Small intestine (tissue), 7 donors: ENCODE results near the gene NASP. TPM values are rescaled to one million over a fixed set of nuclear protein-coding genes. Genes with fewer than 3 reads are reported as not detected.

Experiments
- DNase-seq, 2 donors: peaks; one replicate each; pipeline versions ENCODE4 v3.0.0 to v3.0.0-alpha.2; 2013
- FAIRE-seq: peaks from 2 replicates; lab custom pipeline; 2012; peaks lifted over from hg19 to GRCh38; lab: Jason Lieb, UNC
- H3K27ac ChIP-seq, 3 donors: one replicate each; pipeline ENCODE4 v1.5.1; 2013; ENCODE audit warnings: low read length in 2 of 3, mild to moderate bottlenecking in 2 of 3, control low read depth in 1 of 3, inconsistent platforms in 1 of 3, low read depth in 1 of 3, moderate library complexity in 1 of 3
- H3K27me3 ChIP-seq, 3 donors: one replicate each; pipeline ENCODE4 v1.6.1; 2013; ENCODE audit warnings: low read length in 3 of 3, inconsistent platforms in 1 of 3; ENCODE audit not compliant: control insufficient read depth in 3 of 3, insufficient read depth in 3 of 3
- H3K36me3 ChIP-seq, 3 donors: one replicate each; pipeline ENCODE4 v1.6.1; 2013; ENCODE audit warnings: low read length in 3 of 3, inconsistent platforms in 1 of 3, low read depth in 1 of 3, mild to moderate bottlenecking in 1 of 3, moderate library complexity in 1 of 3; ENCODE audit not compliant: control insufficient read depth in 3 of 3, insufficient read depth in 2 of 3
- H3K4me1 ChIP-seq, 3 donors: one replicate each; pipeline ENCODE4 v1.6.1; 2013; ENCODE audit warnings: low read length in 2 of 3, inconsistent platforms in 1 of 3, low read depth in 1 of 3, mild to moderate bottlenecking in 1 of 3, moderate library complexity in 1 of 3; ENCODE audit not compliant: control insufficient read depth in 3 of 3, insufficient read depth in 2 of 3
- H3K4me3 ChIP-seq, 3 donors: one replicate each; pipeline ENCODE4 v1.5.1; 2013; ENCODE audit warnings: low read length in 3 of 3, control low read depth in 1 of 3, inconsistent platforms in 1 of 3, low read depth in 1 of 3, mild to moderate bottlenecking in 1 of 3, moderate library complexity in 1 of 3
- H3K9me3 ChIP-seq, 2 donors: one replicate each; pipeline ENCODE4 v1.6.1; 2013; ENCODE audit warnings: low read depth in 1 of 2, low read length in 1 of 2; ENCODE audit not compliant: control insufficient read depth in 2 of 2, insufficient read depth in 1 of 2
- WGBS, 3 donors: extraction: QIAGEN DNeasy Blood & Tissue Kit; methylation state at CpG; one replicate each; pipeline ENCODE4 v1.1.7; 2013; 5-methylcytosine and 5-hydroxymethylcytosine counted together
- polyA plus RNA-seq, 4 donors: library from polyadenylated mRNA; stranded (reverse) in 3 of 4; unstranded in 1 of 4; fragments of 200-250 nt in 3 of 4; fragments of 120-200 nt in 1 of 4; gene quantifications; one replicate each; pipeline versions ENCODE4 v1.2.1 to v1.2.3, GENCODE V29; 2013
- donor health status: healthy with polysubstance abuse.
- donor health status: control.
- donor health status: control.
- donor health status: Bipolar disorder and iron deficiency.
- donor health status: healthy.

Gene NASP
- polyA plus RNA-seq, 4 donors: 46.3 to 149 (median 96.9) TPM

DNA sequence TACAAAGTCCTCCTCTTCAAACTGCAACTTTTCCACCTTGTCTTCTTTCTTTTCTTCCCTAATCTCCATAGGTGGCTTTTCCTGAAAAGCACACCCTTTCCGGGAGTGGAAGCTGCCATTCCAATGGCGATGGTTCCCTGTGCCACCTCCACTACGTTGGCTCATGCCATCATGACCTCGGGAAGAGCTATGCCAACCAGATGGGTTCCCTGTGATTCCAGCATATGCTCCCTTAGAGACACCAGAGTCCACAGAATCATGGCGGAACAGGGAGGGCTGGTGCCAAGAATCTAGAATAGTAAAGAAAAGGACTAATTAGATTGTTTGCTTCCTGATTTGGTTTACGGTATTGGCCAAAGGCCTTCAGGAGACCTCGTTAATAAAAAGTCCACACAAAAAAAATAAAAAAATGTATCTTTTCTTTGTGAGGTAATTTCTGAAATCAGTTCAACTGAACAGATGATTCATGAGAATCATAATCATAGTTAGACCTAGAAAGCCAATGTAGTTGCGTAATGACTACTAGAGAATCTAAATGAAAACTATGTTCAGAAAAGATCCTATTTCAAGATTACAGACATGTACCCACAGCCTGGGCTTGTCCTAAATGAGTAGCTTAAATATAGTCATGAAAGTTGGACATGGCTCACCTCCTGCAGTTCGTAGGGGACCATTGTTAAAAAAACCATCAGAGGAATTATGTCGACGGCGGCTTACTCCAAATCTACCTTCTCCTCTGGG is 70.9 kb downstream of the NASP start:
- DNase-seq: no peak
- Histone ChIP-seq H3K9me3 (no peaks in the 10 kb centered on the region), H3K4me3 (no peak overlapping the region), H3K36me3 (peaks cover 24 to 55% (median 35%) of the 10 kb centered on the region in 3 donors), H3K4me1 (peaks cover 3 to 32% (median 4%) of the 10 kb centered on the region in 3 donors), H3K27ac (no peak overlapping the region), H3K27me3 (no peaks in the 10 kb centered on the region)
- WGBS, 3 donors: 87 to 90% (median 89%) methylated on average over 12 of the region's 12 CpGs
- no peak for FAIRE-seq

GRCh38 chr1:45656573-45657226 is 72.9 kb downstream of the NASP start:
- H3K9me3 ChIP-seq: no peaks in the 10 kb centered on the region
- WGBS, 3 donors: 83 to 93% (median 89%) methylated on average over 3 of the region's 3 CpGs
- DNase-seq: peak in 1 of 2 donors; percentile 25
- no peaks in the 10 kb centered on the region for H3K27me3 ChIP-seq
- no peak for FAIRE-seq
- no peak overlapping the region for H3K27ac ChIP-seq
- H3K4me1 ChIP-seq: peaks cover 3 to 32% (median 4%) of the 10 kb centered on the region in 3 donors
- H3K36me3 ChIP-seq: peaks cover 27 to 53% (median 28%) of the 10 kb centered on the region in 3 donors
- H3K4me3 ChIP-seq: no peak overlapping the region

DNA sequence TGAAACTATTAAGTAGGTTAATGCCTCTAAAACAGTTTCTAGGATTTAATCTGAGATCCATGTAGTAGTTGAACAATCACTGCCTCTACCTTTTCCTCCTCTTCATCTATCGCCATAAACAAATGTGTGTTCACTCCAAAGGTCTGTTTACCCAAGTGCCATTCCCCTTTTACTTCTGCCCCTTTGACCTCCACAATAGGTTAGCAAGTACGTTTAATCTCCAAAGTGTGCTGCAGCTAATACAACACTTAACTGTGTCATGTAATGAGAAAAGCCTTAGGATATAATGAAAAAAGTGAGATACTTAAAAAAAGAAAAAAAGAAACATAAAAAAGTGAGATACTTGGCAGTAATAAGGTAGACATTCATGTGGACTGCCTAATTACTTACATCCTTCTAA is 74.3 kb downstream of the NASP start:
- WGBS, 3 donors: 25 to 58% (median 33%) methylated on average over 2 of the region's 2 CpGs
- peaks cover 26 to 52% (median 27%) of the 10 kb centered on the region in 3 donors for H3K36me3 ChIP-seq

DNA sequence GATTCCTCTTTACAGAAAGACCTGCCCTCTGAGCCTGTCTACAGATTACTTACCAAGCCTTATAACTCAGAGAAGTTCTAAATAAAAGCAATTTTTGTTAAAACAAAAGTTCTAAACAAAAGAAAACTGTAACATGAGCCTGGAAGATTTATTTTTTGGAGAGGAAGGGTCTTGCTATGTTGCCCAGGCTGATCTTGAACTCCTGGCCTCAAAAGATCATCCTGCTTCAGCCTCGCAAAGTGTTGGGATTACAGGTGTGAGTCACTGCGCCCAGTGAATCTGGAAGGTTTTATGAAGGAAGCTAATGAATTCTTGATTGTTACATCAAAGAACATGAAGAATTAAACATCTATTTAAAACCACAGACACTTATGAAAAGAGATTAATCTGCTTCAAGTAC is 75.4 kb downstream of the NASP start:
- Histone ChIP-seq H3K9me3 (no peaks in the 10 kb centered on the region), H3K36me3 (peaks cover 25 to 45% (median 26%) of the 10 kb centered on the region in 3 donors), H3K27ac (no peak overlapping the region), H3K4me3 (no peak overlapping the region), H3K4me1 (peaks cover 3 to 32% (median 4%) of the 10 kb centered on the region in 3 donors), H3K27me3 (no peaks in the 10 kb centered on the region)
- WGBS, 3 donors: 68 to 89% (median 86%) methylated on average over 2 of the region's 2 CpGs
- no peak for DNase-seq
- FAIRE-seq: no peak

More for the DNA sequence above, 74.3 kb downstream of the NASP start:
- Histone ChIP-seq H3K4me3 (no peak overlapping the region), H3K9me3 (no peaks in the 10 kb centered on the region), H3K27ac (peak overlapping the region; percentile 49 to 68 (median 55)), H3K27me3 (no peaks in the 10 kb centered on the region), H3K4me1 (peaks cover 3 to 32% (median 4%) of the 10 kb centered on the region in 3 donors)
- FAIRE-seq (no peak), DNase-seq (peak; percentile 74 to 94)

DNA sequence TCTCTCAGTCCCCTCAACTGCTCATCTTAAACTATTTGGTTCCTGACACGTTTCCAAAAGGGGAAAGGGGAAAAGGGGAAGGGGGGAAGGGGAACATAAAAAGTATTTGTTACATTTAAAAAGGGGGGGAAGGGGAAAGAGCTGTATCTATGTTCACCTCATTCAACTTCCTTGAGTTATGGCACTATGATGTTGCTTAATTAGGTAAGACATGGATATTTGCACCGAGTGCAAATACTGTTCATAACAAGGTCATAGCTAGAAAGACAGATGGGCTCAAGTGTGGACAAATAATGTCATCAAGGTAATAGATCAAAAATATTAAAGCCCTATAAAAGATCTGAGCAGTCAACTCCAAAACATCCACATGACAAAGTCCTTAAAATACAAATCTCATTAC is 76.5 kb downstream of the NASP start:
- WGBS, 3 donors: 49 to 60% (median 59%) methylated on average over 2 of the region's 2 CpGs
- DNase-seq (no peak), FAIRE-seq (no peak)
- peaks cover 22 to 45% (median 22%) of the 10 kb centered on the region in 3 donors for H3K36me3 ChIP-seq
- no peaks in the 10 kb centered on the region for H3K27me3 ChIP-seq
- no peak overlapping the region for H3K4me3 ChIP-seq
- H3K4me1 ChIP-seq: peaks cover 3 to 32% (median 4%) of the 10 kb centered on the region in 3 donors
- H3K9me3 ChIP-seq: no peaks in the 10 kb centered on the region
- no peak overlapping the region for H3K27ac ChIP-seq

DNA sequence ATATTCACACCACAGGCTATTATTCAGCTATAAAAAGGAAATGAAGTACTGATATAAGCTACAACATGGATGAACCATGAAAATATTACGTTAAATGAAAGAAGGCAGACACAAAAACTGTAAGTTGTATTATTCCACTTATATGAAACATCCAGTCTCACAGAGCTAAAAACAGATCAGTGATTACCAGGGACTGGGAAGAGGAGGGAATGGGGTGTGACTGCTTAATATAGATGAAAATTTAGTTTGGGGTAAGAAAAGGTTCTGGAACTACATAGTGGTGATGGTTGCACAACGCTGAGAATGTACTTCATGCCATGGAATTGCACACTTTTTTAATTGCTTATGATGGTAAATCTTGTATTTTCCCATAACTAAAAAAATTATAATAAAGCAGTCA is 83.0 kb downstream of the NASP start:
- 85 to 92% (median 91%) methylated on average over 2 of the region's 2 CpGs for WGBS, 3 donors
- Histone ChIP-seq H3K36me3 (peaks cover 0 to 20% (median 0%) of the 10 kb centered on the region in 3 donors), H3K27me3 (no peaks in the 10 kb centered on the region), H3K9me3 (no peaks in the 10 kb centered on the region), H3K4me3 (no peak overlapping the region), H3K4me1 (peaks cover 3 to 7% (median 7%) of the 10 kb centered on the region in 3 donors), H3K27ac (no peak overlapping the region)
- DNase-seq: no peak
- FAIRE-seq: no peak

- no peak for DNase-seq
- Histone ChIP-seq H3K27ac (no peak overlapping the region), H3K4me1 (peaks cover 3 to 7% (median 7%) of the 10 kb centered on the region in 3 donors), H3K36me3 (peaks cover 0 to 23% (median 0%) of the 10 kb centered on the region in 3 donors), H3K4me3 (no peak overlapping the region), H3K27me3 (no peaks in the 10 kb centered on the region), H3K9me3 (no peaks in the 10 kb centered on the region)
- WGBS, 3 donors: 57 to 79% (median 61%) methylated on average over 8 of the region's 8 CpGs
- no peak for FAIRE-seq
Observed at GRCh38 chr1:45667321-45668111, 83.7 kb downstream of the NASP start.
